WI38 (cell line): ENCODE measurements around the gene SF3B1.
"Not testable (repeated sequence)": the region's sequence is repeated elsewhere in the genome, so short reads cannot be mapped to it uniquely, and the experiment has no call there.

Source experiments
- H3K4me3 ChIP-seq: 2 replicates; pipeline ENCODE4 v1.5.1; 2011; ENCODE audit warnings: low read depth, mild to moderate bottlenecking, control low read depth, low read length
- TF ChIP-seq, protein P1 (sequence below): IDR thresholded peaks from 2 replicates; pipeline ENCODE4 v1.5.1; 2012; ENCODE audit warnings: low read depth, mild to moderate bottlenecking, control low read depth, low read length

Gene SF3B1

DNA sequence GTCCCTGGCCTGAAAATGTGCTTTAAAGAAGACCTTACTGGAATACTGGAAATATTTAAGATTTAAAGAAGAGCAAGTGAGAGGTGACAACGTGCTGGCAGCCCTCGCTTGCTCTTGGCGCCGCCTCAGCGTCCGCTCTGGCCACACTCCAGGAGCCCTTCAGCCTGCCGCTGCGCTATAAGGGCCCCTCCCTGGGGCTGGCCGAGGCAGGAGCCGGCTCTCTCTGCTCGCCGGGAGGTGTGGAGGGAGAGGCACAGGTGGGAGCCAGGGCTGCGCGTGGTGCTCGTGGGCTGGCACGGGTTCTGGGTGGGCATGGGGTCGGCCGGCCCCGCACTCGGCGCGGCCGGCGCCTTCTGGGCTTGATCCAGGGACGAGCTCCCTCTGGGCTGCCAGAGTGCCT is 15.6 kb upstream of the SF3B1 start:
- no peak overlapping the region for H3K4me3 ChIP-seq

DNA sequence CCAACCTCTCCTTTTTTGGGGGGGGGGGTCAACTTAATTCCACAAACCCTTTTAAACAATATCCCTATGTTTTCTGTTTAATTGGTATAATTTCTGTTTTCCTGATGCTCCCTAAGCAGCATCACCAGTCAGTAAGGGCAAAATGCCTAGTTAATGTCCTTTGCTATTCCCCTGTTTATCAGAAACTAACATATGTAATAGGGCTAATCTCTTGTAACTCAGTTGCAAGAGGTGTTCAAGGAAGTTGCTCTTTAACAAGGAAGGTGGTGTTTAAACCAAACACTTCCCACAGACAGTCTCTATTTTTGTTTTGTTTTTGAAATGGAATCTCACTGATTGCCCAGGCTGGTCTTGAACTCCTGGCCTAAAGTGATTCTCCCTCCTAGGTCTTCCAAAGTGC is 12.0 kb upstream of the SF3B1 start:
- TF ChIP-seq, protein P1, sequence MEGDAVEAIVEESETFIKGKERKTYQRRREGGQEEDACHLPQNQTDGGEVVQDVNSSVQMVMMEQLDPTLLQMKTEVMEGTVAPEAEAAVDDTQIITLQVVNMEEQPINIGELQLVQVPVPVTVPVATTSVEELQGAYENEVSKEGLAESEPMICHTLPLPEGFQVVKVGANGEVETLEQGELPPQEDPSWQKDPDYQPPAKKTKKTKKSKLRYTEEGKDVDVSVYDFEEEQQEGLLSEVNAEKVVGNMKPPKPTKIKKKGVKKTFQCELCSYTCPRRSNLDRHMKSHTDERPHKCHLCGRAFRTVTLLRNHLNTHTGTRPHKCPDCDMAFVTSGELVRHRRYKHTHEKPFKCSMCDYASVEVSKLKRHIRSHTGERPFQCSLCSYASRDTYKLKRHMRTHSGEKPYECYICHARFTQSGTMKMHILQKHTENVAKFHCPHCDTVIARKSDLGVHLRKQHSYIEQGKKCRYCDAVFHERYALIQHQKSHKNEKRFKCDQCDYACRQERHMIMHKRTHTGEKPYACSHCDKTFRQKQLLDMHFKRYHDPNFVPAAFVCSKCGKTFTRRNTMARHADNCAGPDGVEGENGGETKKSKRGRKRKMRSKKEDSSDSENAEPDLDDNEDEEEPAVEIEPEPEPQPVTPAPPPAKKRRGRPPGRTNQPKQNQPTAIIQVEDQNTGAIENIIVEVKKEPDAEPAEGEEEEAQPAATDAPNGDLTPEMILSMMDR: no peak
- no peak overlapping the region for H3K4me3 ChIP-seq

More for the DNA sequence above, 15.6 kb upstream of the SF3B1 start:
- TF ChIP-seq, protein P1: no peak

DNA sequence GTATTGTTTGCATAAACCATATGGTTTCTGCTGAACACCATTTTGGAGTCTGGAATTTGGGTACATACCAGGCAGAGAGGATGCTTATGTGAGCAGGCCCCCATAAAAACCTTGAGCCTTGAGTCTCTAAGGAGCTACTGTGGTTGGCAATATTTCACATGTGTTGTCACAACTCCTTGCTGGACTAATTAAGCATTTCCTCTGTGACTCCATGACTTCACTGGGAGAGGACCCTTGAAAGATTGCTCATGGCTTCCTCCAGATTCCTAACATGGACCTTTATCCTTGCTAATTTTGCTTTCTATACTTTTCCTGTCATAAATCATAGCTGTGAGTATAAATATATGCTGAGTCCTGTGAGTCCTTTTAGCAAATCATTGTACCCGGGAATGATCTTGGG is 10.9 kb upstream of the SF3B1 start:
- no peak overlapping the region for H3K4me3 ChIP-seq
- TF ChIP-seq, protein P1: no peak

DNA sequence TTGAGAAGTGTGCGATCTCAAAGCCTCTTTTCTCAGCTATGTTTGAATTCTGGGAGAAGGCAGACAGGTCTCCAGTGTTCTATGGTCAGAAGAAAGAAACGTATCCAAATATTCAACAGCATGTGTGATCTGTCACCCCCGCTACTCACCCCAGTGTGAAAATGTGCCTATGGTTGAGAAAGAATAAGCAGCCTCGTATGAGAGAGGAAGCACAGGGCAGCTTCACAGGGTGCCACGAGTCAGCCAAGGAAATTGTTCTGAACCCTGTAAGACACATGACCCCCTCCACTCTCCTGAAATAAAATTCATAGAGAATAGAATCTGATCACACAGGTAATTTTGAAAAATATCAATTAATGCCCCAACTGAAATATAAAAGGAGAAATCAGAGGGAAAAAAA is 8.0 kb upstream of the SF3B1 start:
- TF ChIP-seq, protein P1: no peak

DNA sequence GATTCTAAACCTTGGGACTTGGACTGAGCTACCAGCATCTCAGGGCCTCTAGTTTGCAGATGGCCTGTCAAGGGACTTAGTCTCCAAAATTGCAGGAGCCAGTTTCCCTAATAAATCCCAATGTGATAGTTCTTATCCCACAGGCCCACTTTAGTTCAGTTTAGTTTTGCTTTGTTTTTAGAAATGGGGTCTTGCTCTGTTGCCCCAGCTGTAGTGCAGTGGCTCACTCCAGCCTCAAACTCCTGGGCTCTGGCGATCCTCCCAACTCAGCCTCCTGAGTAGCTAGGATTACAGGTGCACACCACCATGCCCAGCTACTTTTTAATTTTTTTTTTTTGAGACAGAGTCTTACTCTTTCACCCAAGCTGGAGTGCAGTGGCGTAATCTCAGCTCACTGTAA is 2.6 kb upstream of the SF3B1 start:
- TF ChIP-seq, protein P1: no peak
- no peak overlapping the region for H3K4me3 ChIP-seq

More for the DNA sequence above, 8.0 kb upstream of the SF3B1 start:
- no peak overlapping the region for H3K4me3 ChIP-seq

DNA sequence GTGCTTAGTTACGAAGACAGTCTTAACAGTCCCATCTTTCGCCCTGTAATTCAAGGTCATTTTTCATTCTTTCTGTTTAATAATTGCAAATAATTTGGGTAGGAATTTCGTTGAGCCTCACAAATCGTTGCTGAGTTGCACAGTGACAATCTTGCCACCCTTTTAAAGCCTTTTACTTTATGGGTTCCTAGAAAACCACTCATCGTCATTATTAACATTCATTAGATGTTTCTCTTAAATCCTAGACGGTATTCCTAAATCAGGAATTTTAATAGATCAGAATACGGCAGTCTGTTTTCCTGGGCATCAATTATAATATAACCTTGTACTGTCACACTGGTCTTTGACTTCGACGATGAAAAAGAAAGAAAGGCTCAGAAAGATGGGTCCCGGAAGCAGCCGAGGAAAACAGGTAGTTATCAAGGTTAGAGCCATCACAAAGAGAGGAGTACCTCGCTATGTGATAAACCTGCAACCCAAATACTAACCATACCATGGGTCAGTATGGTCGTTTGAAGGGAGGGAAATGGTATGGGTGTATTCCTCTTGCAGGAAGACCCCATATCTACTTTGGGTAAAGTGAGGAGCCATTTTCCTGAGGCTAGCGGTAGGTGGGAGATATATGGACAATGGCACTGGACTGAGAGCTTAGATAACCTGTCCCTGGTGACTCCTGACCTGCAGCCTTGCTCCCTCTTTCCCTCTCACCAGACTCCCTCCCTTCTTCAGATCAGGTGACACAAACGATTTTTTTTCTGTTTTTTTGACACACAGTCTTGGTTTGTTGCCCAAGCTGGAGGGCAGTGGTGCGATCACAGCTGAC is 981 bp upstream of the SF3B1 start:
- peak overlapping the region; percentile 86 for H3K4me3 ChIP-seq
- TF ChIP-seq, protein P1: no peak

DNA sequence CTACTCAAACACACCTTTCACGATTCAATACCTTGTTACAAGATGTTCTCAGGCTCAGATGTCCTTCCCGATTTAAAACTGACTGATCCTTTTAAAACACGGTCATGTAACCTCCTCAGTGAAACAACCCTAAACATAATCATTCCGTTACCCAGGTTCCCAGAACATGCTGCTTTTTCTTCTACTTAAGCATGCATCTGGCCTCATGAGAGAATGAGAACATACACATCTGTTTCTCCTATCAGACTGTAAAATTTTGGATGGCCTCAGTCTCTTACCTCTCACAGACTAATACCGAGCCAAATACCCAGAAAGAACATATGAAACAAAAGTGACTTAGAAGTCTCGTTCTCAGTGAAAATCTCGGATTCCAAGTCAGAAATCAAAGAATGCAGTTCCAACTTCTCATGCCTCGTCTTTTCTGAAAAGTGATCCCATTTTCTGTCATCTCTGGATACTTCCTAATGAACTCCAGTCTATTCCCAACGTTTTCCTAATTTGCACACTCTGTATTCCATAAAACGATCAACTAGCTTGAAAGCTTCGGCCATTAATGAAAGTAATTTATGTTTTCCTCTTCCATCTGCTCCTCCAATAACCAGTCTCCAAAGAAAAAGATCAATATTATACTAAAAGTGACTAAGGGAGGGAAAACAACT is 919 bp downstream of the SF3B1 start:
- TF ChIP-seq, protein P1: no peak
- H3K4me3 ChIP-seq: peak overlapping the region; percentile 86

DNA sequence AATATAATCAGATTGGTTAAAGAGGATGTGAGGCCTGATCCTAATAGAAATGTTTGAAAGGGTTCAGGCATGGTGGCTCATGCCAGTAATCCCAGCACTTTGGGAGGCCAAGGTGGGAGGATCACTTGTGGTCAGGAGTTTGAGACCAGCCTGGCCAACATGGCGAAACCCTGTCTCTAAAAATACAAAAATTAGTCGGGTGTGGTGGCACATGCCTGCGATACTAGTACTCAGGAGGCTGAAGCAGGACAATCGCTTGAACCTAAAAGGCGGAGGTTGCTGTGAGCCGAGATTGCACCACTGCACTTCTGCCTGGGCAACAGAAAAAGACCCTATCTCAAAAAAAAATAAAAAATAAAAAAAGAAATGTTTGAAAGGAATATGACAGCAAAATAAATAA is 2.3 kb downstream of the SF3B1 start:
- H3K4me3 ChIP-seq: not testable (repeated sequence)
